Psoas muscle (tissue), 8 donors: ENCODE results near the gene ASTN2. TPM values are rescaled to one million over a fixed set of nuclear protein-coding genes. Genes with fewer than 3 reads are reported as not detected.

Experiments used
- ATAC-seq, 4 donors: fragments of 200-7000 bp; cut with Tn5 transposase; one replicate each; pipeline ENCODE4 v1.9.1; 2020; ENCODE audit warnings: moderate library complexity in 3 of 4, mild to moderate bottlenecking in 2 of 4
- DNase-seq, 2 donors: peaks; one replicate each; pipeline ENCODE4 v3.0.0-alpha.2; 2020
- H3K27ac ChIP-seq: fragments of 200-600 bp; one replicate; pipeline ENCODE4 v1.8.0; 2022
- H3K27me3 ChIP-seq, 3 donors: fragments of 200-600 bp in 1 of 3; one replicate each; pipeline versions ENCODE4 v1.6.1 to v1.8.0; 2013 to 2022; ENCODE audit warnings: low read length in 2 of 3, mild to moderate bottlenecking in 2 of 3, moderate library complexity in 1 of 3; ENCODE audit not compliant: insufficient read depth in 3 of 3
- H3K36me3 ChIP-seq, 2 donors: fragments of 200-600 bp in 1 of 2; one replicate each; pipeline versions ENCODE4 v1.6.1 to v1.8.0; 2013 to 2022; ENCODE audit warnings: low read depth in 1 of 2, mild to moderate bottlenecking in 1 of 2, moderate library complexity in 1 of 2; ENCODE audit not compliant: insufficient read depth in 1 of 2
- H3K4me1 ChIP-seq: fragments of 200-600 bp; one replicate; pipeline ENCODE4 v1.8.0; 2022
- H3K4me3 ChIP-seq: fragments of 200-600 bp; one replicate; pipeline ENCODE4 v1.8.0; 2022; ENCODE audit warnings: mild to moderate bottlenecking
- H3K9me3 ChIP-seq: fragments of 200-600 bp; one replicate; pipeline ENCODE4 v1.8.0; 2022
- WGBS, 3 donors: extraction: QIAGEN DNeasy Blood & Tissue Kit; methylation state at CpG; one replicate each; pipeline versions ENCODE4 v1.1.6 to v1.1.7; 2013; 5-methylcytosine and 5-hydroxymethylcytosine counted together
- intact Hi-C, 2 donors: fragments of 100-400 bp; cut with DNase I; formaldehyde crosslinking; loops; one replicate each; pipeline versions ENCODE4 v1.11.0 to v1.14.2; 2022
- polyA plus RNA-seq, 3 donors: library from polyadenylated mRNA; stranded (reverse); fragments of 200-250 nt; gene quantifications; one replicate each; pipeline ENCODE4 v1.2.3, GENCODE V29; 2013
- total RNA-seq, 4 donors: library from RNA; stranded (reverse); fragmentation: NEBNext Ultra II Directional in 2 of 4; extraction: Animal tissue kit (Norgen Biotek cat#: 25700) in 2 of 4; gene quantifications; one replicate each; pipeline versions ENCODE4 v1.2.1 to v1.2.4, GENCODE V29; 2021 to 2023
- TF ChIP-seq, protein P1 (sequence below): fragments of 200-600 bp; IDR thresholded peaks from one replicate; pipeline ENCODE4 v1.8.0; 2022; ENCODE audit warnings: antibody characterized with exemption
- donor health status: healthy with polysubstance abuse.
- donor health status: DM: no; HTN: no; CAD: no; lungs with moderate emphysema.
- donor health status: Bipolar disorder and iron deficiency.
- donor health status: healthy.
- donor health status: DM: yes; HTN: yes; CAD: no.
- donor health status: DM: no; HTN: no; CAD: no.
- donor health status: DM: no; HTN: no; CAD: no.
- donor health status: DM: yes; HTN: yes; CAD: no.

ASTN2 gene
- total and polyA plus RNA-seq, 7 donors: 2.0 to 10.3 (median 3.3) TPM

DNA sequence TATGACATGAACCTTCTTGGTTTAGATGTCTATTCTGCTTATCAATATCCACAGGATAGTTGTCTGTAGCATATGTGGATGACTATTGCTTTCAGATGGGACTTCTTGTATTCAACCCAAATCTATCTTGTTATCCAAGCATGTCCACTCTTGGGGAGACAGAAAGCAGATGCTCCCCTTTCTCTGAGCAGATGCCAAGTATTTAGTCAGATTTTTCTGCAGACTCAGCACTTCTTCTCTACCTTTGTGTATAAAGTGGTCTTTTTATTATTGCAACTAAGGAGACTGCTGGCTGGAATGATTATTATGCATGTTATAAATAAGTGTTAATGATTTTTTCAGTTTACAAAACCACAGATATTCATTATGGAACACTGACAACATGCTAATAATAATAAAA lies 45.1 kb upstream of the ASTN2 start:
- DNase-seq (no peak), ATAC-seq (no peak)
- TF ChIP-seq, protein P1, sequence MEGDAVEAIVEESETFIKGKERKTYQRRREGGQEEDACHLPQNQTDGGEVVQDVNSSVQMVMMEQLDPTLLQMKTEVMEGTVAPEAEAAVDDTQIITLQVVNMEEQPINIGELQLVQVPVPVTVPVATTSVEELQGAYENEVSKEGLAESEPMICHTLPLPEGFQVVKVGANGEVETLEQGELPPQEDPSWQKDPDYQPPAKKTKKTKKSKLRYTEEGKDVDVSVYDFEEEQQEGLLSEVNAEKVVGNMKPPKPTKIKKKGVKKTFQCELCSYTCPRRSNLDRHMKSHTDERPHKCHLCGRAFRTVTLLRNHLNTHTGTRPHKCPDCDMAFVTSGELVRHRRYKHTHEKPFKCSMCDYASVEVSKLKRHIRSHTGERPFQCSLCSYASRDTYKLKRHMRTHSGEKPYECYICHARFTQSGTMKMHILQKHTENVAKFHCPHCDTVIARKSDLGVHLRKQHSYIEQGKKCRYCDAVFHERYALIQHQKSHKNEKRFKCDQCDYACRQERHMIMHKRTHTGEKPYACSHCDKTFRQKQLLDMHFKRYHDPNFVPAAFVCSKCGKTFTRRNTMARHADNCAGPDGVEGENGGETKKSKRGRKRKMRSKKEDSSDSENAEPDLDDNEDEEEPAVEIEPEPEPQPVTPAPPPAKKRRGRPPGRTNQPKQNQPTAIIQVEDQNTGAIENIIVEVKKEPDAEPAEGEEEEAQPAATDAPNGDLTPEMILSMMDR: no peak
- peaks cover 2% of the 10 kb centered on the region for H3K4me1 ChIP-seq
- no peaks in the 10 kb centered on the region for H3K9me3 ChIP-seq
- H3K27me3 ChIP-seq: no peaks in the 10 kb centered on the region
- H3K4me3 ChIP-seq: no peak overlapping the region
- intact Hi-C loops: no loop called here
- no peak overlapping the region for H3K27ac ChIP-seq
- H3K36me3 ChIP-seq: no peaks in the 10 kb centered on the region

DNA sequence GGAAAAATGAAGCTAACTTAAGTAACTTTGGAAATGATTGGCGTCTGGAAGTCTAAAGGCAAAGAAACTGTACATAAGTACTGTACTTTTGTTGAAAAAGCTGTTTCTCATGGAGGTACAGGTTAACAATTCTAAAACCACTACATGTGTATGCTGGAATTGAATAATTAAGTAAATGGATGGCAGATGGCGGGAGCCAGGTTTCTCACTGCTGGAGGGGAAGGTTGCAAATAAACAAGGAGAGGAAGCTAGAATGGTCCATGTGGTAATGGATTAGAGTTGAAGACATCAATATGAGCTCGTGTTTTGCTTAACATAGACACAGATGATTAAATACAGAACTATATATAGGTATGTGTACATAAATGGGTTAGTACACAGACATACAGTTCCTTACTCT lies 43.2 kb upstream of the ASTN2 start:
- H3K27me3 ChIP-seq: no peaks in the 10 kb centered on the region
- TF ChIP-seq, protein P1: no peak
- H3K9me3 ChIP-seq: no peaks in the 10 kb centered on the region
- DNase-seq (no peak), ATAC-seq (no peak)
- H3K27ac ChIP-seq: no peak overlapping the region
- 82 to 90% (median 88%) methylated on average over 3 of the region's 3 CpGs for WGBS, 3 donors
- intact Hi-C loops: no loop called here
- no peaks in the 10 kb centered on the region for H3K4me1 ChIP-seq
- no peak overlapping the region for H3K4me3 ChIP-seq
- no peaks in the 10 kb centered on the region for H3K36me3 ChIP-seq

DNA sequence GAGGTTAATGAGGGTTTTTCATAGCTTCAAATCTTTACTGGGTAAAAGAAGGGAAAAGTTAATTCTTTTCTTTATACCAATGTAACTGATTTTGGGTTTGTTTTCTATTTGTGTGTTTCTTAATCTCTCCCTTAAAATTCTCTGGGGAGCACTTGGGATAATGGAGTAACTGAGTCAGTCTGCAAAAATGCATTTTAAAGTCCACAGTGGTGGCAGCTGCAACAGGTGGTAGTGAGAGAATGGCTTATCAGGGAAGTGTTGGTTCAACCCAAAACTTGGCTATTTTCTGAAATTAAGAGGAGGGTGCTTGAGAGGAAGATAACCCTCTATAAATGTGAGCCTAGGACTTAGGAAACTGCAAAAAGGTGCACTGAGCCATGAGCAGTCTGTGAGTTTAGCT lies 39.9 kb upstream of the ASTN2 start:
- no peaks in the 10 kb centered on the region for H3K36me3 ChIP-seq
- no peak overlapping the region for H3K4me3 ChIP-seq
- TF ChIP-seq, protein P1: no peak
- H3K27ac ChIP-seq: no peak overlapping the region
- ATAC-seq (no peak), DNase-seq (no peak)
- no peaks in the 10 kb centered on the region for H3K4me1 ChIP-seq
- H3K27me3 ChIP-seq: no peaks in the 10 kb centered on the region
- H3K9me3 ChIP-seq: no peaks in the 10 kb centered on the region
- intact Hi-C loops: no loop called here

DNA sequence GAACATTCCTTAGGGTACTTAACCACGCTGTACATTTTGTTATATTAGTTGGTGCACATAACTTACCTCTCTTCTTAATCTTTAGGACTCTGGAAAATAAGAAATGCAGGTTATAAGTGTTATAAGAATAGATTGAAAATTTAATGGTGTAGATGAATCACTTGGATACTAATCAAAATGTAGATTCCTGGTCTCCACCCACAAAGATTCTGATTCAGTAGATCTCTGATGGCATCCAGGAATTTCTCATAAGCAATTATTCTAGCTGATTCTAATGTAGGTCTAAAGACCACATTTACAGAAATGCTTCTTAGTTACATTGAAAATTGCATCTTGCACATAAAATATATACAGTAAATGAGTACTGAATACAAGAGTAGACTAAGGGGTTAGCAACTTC lies 38.9 kb upstream of the ASTN2 start:
- H3K9me3 ChIP-seq: no peaks in the 10 kb centered on the region
- intact Hi-C loops: no loop called here
- no peaks in the 10 kb centered on the region for H3K4me1 ChIP-seq
- H3K27ac ChIP-seq: no peak overlapping the region
- H3K36me3 ChIP-seq: no peaks in the 10 kb centered on the region
- TF ChIP-seq, protein P1: no peak
- H3K4me3 ChIP-seq: no peak overlapping the region
- no peak for ATAC-seq
- no peak for DNase-seq
- H3K27me3 ChIP-seq: no peaks in the 10 kb centered on the region
- 88 to 90% (median 90%) methylated on average over 1 of the region's 1 CpG for WGBS, 3 donors

DNA sequence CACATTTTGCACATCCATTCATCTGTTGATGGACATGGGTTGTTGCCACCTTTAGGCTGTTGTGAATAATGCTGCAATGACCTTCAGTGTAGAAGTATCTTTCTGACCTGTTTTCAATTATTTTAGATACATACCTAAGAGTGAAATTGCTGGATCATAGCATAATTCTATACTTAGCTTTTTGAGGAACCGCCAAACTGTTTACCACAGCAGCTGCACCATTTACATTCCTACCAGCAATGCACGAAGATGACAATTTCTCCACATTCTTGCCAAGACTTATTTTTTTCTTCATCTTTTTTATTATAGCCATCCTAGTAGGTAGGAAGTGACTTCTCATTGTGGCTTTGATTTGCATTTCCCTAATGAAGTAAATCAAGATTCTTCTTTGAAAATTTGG lies 36.5 kb upstream of the ASTN2 start:
- WGBS, 3 donors: 42 to 55% (median 48%) methylated on average over 2 of the region's 2 CpGs
- DNase-seq (no peak), ATAC-seq (no peak)
- Histone ChIP-seq H3K27ac (no peak overlapping the region), H3K9me3 (no peaks in the 10 kb centered on the region), H3K4me3 (no peak overlapping the region), H3K27me3 (no peaks in the 10 kb centered on the region), H3K36me3 (no peaks in the 10 kb centered on the region), H3K4me1 (no peaks in the 10 kb centered on the region)
- TF ChIP-seq, protein P1: no peak
- intact Hi-C loops: no loop called here
